Measurements from ENCODE around the gene GFRA1.

DNA sequence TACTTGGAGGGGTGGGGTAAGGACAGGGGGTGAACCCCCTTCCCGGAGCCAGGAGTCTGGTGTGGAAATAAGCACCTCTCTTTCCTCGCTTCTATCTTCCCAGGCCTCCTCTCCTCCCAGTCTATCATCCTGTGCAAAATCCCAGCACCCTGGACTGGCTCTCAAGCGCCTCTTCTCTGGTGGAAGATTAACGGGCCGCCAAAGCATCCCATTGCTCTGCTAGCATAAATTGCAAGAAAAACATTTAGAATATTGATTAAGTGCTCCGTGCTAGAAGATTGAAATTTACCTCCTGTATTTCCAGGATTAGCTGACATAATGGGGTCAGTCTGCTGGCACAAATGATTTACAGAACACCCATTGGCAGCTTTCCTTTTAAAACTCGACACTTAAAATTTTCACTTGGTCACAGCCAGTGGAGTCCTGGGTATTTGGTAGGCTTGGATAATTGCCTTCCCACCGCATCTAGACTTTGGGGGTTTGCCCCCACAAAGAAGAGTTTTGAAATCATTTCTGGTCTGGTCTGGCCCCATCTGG, 189.7 kb downstream of the GFRA1 start:
- TF ChIP-seq, protein P1, sequence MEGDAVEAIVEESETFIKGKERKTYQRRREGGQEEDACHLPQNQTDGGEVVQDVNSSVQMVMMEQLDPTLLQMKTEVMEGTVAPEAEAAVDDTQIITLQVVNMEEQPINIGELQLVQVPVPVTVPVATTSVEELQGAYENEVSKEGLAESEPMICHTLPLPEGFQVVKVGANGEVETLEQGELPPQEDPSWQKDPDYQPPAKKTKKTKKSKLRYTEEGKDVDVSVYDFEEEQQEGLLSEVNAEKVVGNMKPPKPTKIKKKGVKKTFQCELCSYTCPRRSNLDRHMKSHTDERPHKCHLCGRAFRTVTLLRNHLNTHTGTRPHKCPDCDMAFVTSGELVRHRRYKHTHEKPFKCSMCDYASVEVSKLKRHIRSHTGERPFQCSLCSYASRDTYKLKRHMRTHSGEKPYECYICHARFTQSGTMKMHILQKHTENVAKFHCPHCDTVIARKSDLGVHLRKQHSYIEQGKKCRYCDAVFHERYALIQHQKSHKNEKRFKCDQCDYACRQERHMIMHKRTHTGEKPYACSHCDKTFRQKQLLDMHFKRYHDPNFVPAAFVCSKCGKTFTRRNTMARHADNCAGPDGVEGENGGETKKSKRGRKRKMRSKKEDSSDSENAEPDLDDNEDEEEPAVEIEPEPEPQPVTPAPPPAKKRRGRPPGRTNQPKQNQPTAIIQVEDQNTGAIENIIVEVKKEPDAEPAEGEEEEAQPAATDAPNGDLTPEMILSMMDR (IDR thresholded peaks at IDR 0.05): no peak
- no peak for TF ChIP-seq POLR2A (IDR thresholded peaks at IDR 0.05)

All from Peyer's patch (tissue), 4 donors.